Prostate gland (tissue), 2 donors: ENCODE results near the gene AADACL4. TPM values are rescaled to one million over a fixed set of nuclear protein-coding genes. Genes with fewer than 3 reads are reported as not detected.
A peak's percentile ranks its signal among the peaks of the same experiment; 100 is the strongest.

ENCODE experiments used
- DNase-seq: peaks from one replicate; pipeline ENCODE4 v3.0.0-alpha.2; 2019; ENCODE audit warnings: low spot score
- H3K27ac ChIP-seq, 2 donors: fragments of 200-600 bp; sonication (generic); 2 replicates each; pipeline ENCODE4 v1.5.1; 2017 to 2019
- H3K27me3 ChIP-seq: fragments of 200-600 bp; sonication (generic); replicated peaks from 2 replicates; pipeline ENCODE4 v1.5.1; 2019; ENCODE audit not compliant: insufficient read depth
- H3K36me3 ChIP-seq, 2 donors: fragments of 200-600 bp; sonication (generic); 1 replicate in 1 of 2; 2 replicates in 1 of 2; pipeline versions ENCODE4 v1.5.1 to v1.8.1; 2017 to 2019
- H3K4me1 ChIP-seq: fragments of 200-600 bp; sonication (generic); replicated peaks from 2 replicates; pipeline ENCODE4 v1.5.1; 2019
- H3K4me3 ChIP-seq, 2 donors: fragments of 200-600 bp; sonication (generic); 2 replicates each; pipeline ENCODE4 v1.5.1; 2017 to 2019
- H3K9me3 ChIP-seq: fragments of 200-600 bp; sonication (generic); 2 replicates; pipeline ENCODE4 v1.5.1; 2017
- CTCF ChIP-seq, 4 experiments: fragments of 200-600 bp in 2 of 4; fragments of 450-650 bp in 2 of 4; sonication (generic) in 2 of 4; IDR thresholded peaks; 1 replicate in 3 of 4; 2 replicates in 1 of 4; pipeline ENCODE4 v1.5.1; 2016 to 2019; ENCODE audit warnings: antibody characterized with exemption in 4 of 4, mild to moderate bottlenecking in 2 of 4, moderate library complexity in 2 of 4
- POLR2A ChIP-seq: fragments of 450-650 bp; IDR thresholded peaks from one replicate; pipeline ENCODE4 v1.6.1; 2016; ENCODE audit warnings: antibody characterized with exemption, mild to moderate bottlenecking
- POLR2AphosphoS5 ChIP-seq: sonication (generic); formaldehyde crosslinking; IDR thresholded peaks from one replicate; pipeline ENCODE4 v1.6.1; 2017; ENCODE audit warnings: antibody characterized with exemption
- WGBS: methylation state at CpG from one replicate; pipeline ENCODE4 v1.1.5; 2018; 5-methylcytosine and 5-hydroxymethylcytosine counted together
- intact Hi-C: fragments of 100-400 bp; cut with DNase I; formaldehyde crosslinking; loops from one replicate; pipeline ENCODE4 v1.14.2; 2022
- total RNA-seq, 2 donors: library from RNA; depleted of rRNA; stranded (reverse); fragments of >200 nt; gene quantifications; one replicate each; pipeline ENCODE4 v1.1.0, GENCODE V29; 2016

Gene AADACL4
- total RNA-seq, 2 donors from 2014 or later: not detected

- peak; percentile 70 for DNase-seq
- TF ChIP-seq POLR2A (no peak), CTCF (IDR thresholded peaks at IDR 0.05) (peak; percentile 93 to 99 (median 94)), POLR2AphosphoS5 (peak; percentile 45)
- Histone ChIP-seq H3K4me1 (no peaks in the 10 kb centered on the region), H3K36me3 (no peaks in the 10 kb centered on the region), H3K27ac (no peak overlapping the region), H3K4me3 (no peak overlapping the region), H3K9me3 (no peaks in the 10 kb centered on the region), H3K27me3 (no peaks in the 10 kb centered on the region)
- intact Hi-C loops: loop anchor here (2.0 to 5.0 kb wide), 2 partner anchors 36 to 344 kb away; no protein-coding TSS in a partner anchor
- WGBS: 45% methylated on average over 23 of the region's 23 CpGs
Observed at GRCh38 chr1:12658531-12659453, 14.9 kb downstream of the AADACL4 start.

- DNase-seq: no peak
- intact Hi-C loops: loop anchor here (10.0 kb wide), 1 partner anchor 537 kb away; no protein-coding TSS in a partner anchor
- no peak for TF ChIP-seq POLR2A
- no peak for TF ChIP-seq CTCF (IDR thresholded peaks at IDR 0.05)
- TF ChIP-seq POLR2AphosphoS5: no peak
- Histone ChIP-seq H3K27ac (no peak overlapping the region), H3K27me3 (no peaks in the 10 kb centered on the region), H3K36me3 (no peaks in the 10 kb centered on the region), H3K9me3 (no peaks in the 10 kb centered on the region), H3K4me3 (no peak overlapping the region), H3K4me1 (no peaks in the 10 kb centered on the region)
- 92% methylated on average over 6 of the region's 6 CpGs for WGBS
Observed at GRCh38 chr1:12661606-12662219, 17.8 kb downstream of the AADACL4 start.

DNA sequence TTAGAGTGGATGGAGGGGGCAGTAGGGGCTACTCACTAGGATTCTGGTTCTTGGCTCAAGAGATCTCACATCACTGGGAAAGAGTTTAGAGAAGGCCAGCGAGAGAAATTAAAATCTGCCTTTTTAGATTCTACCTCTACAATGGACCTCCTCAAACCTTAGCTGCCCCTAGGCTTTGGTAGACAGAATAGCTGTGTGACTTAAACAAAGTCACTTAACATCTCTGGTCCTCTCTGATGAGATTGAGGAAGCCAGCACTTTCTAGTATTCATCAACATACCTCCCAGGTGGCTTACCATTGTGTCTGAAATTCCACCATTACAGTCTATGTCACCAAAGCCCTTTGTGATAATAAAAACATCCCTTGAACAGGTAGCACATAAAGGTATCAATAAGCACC, 18.7 kb downstream of the AADACL4 start:
- TF ChIP-seq POLR2AphosphoS5 (no peak), CTCF (IDR thresholded peaks at IDR 0.05) (no peak), POLR2A (no peak)
- Histone ChIP-seq H3K27ac (no peak overlapping the region), H3K9me3 (no peaks in the 10 kb centered on the region), H3K36me3 (no peaks in the 10 kb centered on the region), H3K4me1 (no peaks in the 10 kb centered on the region), H3K4me3 (no peak overlapping the region), H3K27me3 (no peaks in the 10 kb centered on the region)
- DNase-seq: no peak
- intact Hi-C loops: loop anchor here (10.0 kb wide), 1 partner anchor 538 kb away; no protein-coding TSS in a partner anchor
- 100% methylated on average over 1 of the region's 1 CpG for WGBS

- WGBS: 63% methylated on average over 4 of the region's 4 CpGs
- TF ChIP-seq POLR2A (no peak), CTCF (IDR thresholded peaks at IDR 0.05) (no peak), POLR2AphosphoS5 (no peak)
- no peaks in the 10 kb centered on the region for H3K27me3 ChIP-seq
- no peaks in the 10 kb centered on the region for H3K4me1 ChIP-seq
- no peaks in the 10 kb centered on the region for H3K36me3 ChIP-seq
- H3K27ac ChIP-seq: no peak overlapping the region
- intact Hi-C loops: loop anchor here (10.0 kb wide), 1 partner anchor 541 kb away; no protein-coding TSS in a partner anchor
- H3K9me3 ChIP-seq: no peaks in the 10 kb centered on the region
- DNase-seq: no peak
- H3K4me3 ChIP-seq: no peak overlapping the region
Observed at GRCh38 chr1:12665511-12665910, 21.6 kb downstream of the AADACL4 start.
